ENCODE measurements around the gene COL4A3. TPM values are rescaled to one million over a fixed set of nuclear protein-coding genes. Genes with fewer than 3 reads are reported as not detected.

The COL4A3 gene
- total RNA-seq (2022; extraction: Qiagen RNA extraction; ENCODE audit: low read depth) = 0.31 to 1.7 TPM (median 0.65 TPM) in 5 replicates

DNA sequence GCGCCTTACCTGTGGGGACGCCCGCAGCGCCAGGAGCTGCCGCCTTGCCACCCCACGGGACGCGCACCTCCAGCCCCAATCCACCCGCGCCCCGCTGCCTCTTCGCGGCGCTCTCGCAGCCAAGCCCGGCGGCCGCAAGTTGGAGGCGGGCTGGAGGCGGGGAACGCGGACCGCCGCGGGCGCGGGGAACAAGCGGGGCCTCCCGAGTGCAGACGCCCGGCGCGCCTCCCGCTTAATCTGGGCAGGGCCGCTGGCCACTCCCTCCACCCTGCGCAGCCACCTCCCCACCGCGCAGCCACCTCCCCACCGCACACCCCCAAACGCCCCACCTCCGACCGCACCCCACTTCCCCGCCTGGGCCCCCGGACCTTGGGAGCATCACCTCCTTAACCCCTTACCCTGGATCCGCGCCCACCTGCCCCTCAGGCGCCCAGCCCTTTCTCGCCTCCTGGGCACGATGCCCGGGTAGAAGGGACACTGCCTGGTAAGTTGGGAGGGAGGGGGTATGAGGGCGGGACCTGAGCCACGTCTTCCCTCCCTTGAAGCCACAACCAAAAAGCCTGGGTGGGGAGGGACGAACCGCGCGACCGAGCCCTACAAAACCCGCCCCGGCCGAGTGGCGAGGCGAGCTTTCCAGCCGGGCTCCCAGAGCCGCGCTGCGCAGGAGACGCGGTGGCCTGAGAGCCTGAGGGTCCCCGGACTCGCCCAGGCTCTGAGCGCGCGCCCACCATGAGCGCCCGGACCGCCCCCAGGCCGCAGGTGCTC is at the start of gene COL4A3, which contains the start of gene COL4A4:
TSS of gene COL4A3 (plus strand) at position 627 of the 765 bp plus-strand sequence. CDS start at position 730, 103 bp downstream.
TSS of gene COL4A4 (minus strand) at position 208 of the 765 bp plus-strand sequence. CDS start 16,722 bp downstream, outside the sequence.

GRCh38 chr2:227324995-227325838 is 160.8 kb downstream of the COL4A3 start, which contains the start of gene MFF:
TSS of gene MFF (plus strand) at chr2:227325251. CDS start at chr2:227330666, 5,415 bp downstream.

Other genes starting within 250 kb of the COL4A3 start
- gene COL4A4, start 419 bp upstream of the COL4A3 start, total RNA-seq (2022; extraction: Qiagen RNA extraction; ENCODE audit: low read depth) = 0.68 to 1.7 TPM (median 1.4 TPM) in 5 replicates
- gene MFF, start 160.6 kb downstream of the COL4A3 start, total RNA-seq (2022; extraction: Qiagen RNA extraction; ENCODE audit: low read depth) = 108 to 122 TPM (median 112 TPM) in 5 replicates
- 7.8 to 11.0 TPM (median 9.5 TPM) in 5 replicates for gene TM4SF20, start 214.7 kb downstream of the COL4A3 start, total RNA-seq (2022; extraction: Qiagen RNA extraction; ENCODE audit: low read depth)
- gene SCYGR1, start 223.3 kb downstream of the COL4A3 start, total RNA-seq (2022; extraction: Qiagen RNA extraction; ENCODE audit: low read depth) = not detected in 5 replicates